Uterus (tissue), 2 donors: ENCODE measurements around the gene MED25.

Experiments used
- POLR2A ChIP-seq, 2 donors: fragments of 450-650 bp; IDR thresholded peaks; one replicate each; pipeline ENCODE4 v1.6.1; 2016; ENCODE audit warnings: antibody characterized with exemption in 2 of 2, mild to moderate bottlenecking in 1 of 2, moderate library complexity in 1 of 2
- TF ChIP-seq, protein P1 (sequence below), 4 experiments: fragments of 200-600 bp in 2 of 4; fragments of 450-650 bp in 2 of 4; sonication (generic) in 2 of 4; IDR thresholded peaks; one replicate each; pipeline ENCODE4 v1.5.1; 2016 to 2019; ENCODE audit warnings: antibody characterized with exemption in 4 of 4, mild to moderate bottlenecking in 2 of 4, moderate library complexity in 1 of 4

DNA sequence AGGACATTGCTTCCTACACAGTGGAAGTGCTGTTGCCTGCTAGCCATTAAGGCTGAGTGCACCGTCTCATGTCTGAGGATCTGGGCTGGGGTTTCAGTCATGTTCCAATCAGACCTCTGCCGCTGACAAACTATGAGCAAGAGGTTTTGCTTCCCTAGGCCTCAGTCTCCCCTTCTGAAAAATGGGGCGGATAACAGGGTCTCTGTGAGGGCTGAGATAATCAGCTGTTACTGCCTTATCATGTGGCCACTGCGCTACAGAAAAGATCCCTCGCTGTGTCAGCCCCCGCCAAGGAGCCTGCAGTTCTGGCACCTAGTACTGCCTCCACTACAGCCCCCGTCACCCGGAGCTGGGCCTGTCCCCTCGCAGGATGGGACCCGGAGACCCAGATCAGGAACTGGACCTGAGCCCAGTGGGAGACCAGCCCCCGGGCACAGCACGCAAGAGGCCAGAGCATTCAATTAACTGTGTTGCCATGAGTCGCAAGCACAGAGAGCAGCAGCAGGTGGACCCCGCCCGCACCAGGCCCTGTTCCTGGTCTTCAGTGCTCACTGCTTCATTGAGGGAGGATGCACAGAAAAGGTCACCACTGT, 52.3 kb downstream of the MED25 start:
- TF ChIP-seq, protein P1, sequence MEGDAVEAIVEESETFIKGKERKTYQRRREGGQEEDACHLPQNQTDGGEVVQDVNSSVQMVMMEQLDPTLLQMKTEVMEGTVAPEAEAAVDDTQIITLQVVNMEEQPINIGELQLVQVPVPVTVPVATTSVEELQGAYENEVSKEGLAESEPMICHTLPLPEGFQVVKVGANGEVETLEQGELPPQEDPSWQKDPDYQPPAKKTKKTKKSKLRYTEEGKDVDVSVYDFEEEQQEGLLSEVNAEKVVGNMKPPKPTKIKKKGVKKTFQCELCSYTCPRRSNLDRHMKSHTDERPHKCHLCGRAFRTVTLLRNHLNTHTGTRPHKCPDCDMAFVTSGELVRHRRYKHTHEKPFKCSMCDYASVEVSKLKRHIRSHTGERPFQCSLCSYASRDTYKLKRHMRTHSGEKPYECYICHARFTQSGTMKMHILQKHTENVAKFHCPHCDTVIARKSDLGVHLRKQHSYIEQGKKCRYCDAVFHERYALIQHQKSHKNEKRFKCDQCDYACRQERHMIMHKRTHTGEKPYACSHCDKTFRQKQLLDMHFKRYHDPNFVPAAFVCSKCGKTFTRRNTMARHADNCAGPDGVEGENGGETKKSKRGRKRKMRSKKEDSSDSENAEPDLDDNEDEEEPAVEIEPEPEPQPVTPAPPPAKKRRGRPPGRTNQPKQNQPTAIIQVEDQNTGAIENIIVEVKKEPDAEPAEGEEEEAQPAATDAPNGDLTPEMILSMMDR (IDR thresholded peaks at IDR 0.05), result no peak
- TF ChIP-seq POLR2A (IDR thresholded peaks at IDR 0.05), result no peak
